Neural crest cell (in vitro differentiated cells): ENCODE measurements around the gene VIT. TPM values are rescaled to one million over a fixed set of nuclear protein-coding genes. Genes with fewer than 3 reads are reported as not detected.
"Not testable (repeated sequence)": the region's sequence is repeated elsewhere in the genome, so short reads cannot be mapped to it uniquely, and the experiment has no call there.

Experiments
- DNase-seq: peaks from one replicate; pipeline ENCODE4 v3.0.0; 2021; ENCODE audit warnings: low read depth, mixed read lengths, low spot score
- H3K27ac Mint-ChIP-seq: one replicate; pipeline ENCODE4 v1.8.0; 2021; ENCODE audit warnings: mild to moderate bottlenecking, mixed read lengths; ENCODE audit not compliant: unreplicated experiment
- H3K27me3 Mint-ChIP-seq: 2 replicates; pipeline ENCODE4 v1.8.0; 2021; ENCODE audit warnings: low read depth, mild to moderate bottlenecking, mixed read lengths
- H3K36me3 Mint-ChIP-seq: 2 replicates; pipeline ENCODE4 v1.8.0; 2021; ENCODE audit warnings: low read depth, mild to moderate bottlenecking, mixed read lengths
- H3K4me1 Mint-ChIP-seq: 2 replicates; pipeline ENCODE4 v1.8.0; 2021; ENCODE audit warnings: mixed read lengths
- H3K4me3 Mint-ChIP-seq: one replicate; pipeline ENCODE4 v1.8.0; 2021; ENCODE audit warnings: mild to moderate bottlenecking, mixed read lengths
- H3K9me3 Mint-ChIP-seq: 2 replicates; pipeline ENCODE4 v1.8.0; 2021; ENCODE audit warnings: mixed read lengths
- total RNA-seq: library from RNA; stranded (reverse); gene quantifications from 2 replicates; pipeline ENCODE4 v1.2.1, GENCODE V29; 2021
- TF ChIP-seq, protein P1 (sequence below): fragments of 200-600 bp; sonication (generic); conservative IDR thresholded peaks from 2 replicates; pipeline ENCODE4 v1.5.0; 2021; ENCODE audit warnings: antibody characterized with exemption, mild to moderate bottlenecking

VIT gene
- total RNA-seq, 1 donor from 2014 or later = not detected

DNA sequence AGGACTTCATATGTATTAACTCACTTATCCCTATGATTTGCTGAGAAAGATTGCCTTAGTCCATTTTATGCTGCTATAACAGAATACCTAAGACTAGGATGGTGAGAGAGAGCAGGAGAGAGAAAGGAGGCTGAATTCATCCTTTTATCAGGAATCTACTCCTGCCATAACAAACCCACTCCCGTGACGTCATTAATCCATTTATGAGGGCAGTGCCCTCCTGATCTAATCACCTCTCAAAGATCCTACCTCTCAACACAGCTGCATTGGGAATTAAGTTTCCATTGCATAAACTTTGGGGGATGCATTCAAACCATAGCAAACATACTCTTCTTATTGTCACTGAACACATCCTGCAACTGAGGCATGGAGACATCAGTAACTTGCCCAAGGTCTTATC is 122.0 kb downstream of the VIT start:
- no peaks in the 10 kb centered on the region for H3K36me3 Mint-ChIP-seq
- H3K27ac Mint-ChIP-seq = no peak overlapping the region
- TF ChIP-seq, protein P1, sequence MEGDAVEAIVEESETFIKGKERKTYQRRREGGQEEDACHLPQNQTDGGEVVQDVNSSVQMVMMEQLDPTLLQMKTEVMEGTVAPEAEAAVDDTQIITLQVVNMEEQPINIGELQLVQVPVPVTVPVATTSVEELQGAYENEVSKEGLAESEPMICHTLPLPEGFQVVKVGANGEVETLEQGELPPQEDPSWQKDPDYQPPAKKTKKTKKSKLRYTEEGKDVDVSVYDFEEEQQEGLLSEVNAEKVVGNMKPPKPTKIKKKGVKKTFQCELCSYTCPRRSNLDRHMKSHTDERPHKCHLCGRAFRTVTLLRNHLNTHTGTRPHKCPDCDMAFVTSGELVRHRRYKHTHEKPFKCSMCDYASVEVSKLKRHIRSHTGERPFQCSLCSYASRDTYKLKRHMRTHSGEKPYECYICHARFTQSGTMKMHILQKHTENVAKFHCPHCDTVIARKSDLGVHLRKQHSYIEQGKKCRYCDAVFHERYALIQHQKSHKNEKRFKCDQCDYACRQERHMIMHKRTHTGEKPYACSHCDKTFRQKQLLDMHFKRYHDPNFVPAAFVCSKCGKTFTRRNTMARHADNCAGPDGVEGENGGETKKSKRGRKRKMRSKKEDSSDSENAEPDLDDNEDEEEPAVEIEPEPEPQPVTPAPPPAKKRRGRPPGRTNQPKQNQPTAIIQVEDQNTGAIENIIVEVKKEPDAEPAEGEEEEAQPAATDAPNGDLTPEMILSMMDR = no peak
- H3K9me3 Mint-ChIP-seq = peaks cover 2% of the 10 kb centered on the region
- DNase-seq = no peak
- no peaks in the 10 kb centered on the region for H3K27me3 Mint-ChIP-seq
- no peak overlapping the region for H3K4me3 Mint-ChIP-seq
- H3K4me1 Mint-ChIP-seq = peaks cover 16% of the 10 kb centered on the region

DNA sequence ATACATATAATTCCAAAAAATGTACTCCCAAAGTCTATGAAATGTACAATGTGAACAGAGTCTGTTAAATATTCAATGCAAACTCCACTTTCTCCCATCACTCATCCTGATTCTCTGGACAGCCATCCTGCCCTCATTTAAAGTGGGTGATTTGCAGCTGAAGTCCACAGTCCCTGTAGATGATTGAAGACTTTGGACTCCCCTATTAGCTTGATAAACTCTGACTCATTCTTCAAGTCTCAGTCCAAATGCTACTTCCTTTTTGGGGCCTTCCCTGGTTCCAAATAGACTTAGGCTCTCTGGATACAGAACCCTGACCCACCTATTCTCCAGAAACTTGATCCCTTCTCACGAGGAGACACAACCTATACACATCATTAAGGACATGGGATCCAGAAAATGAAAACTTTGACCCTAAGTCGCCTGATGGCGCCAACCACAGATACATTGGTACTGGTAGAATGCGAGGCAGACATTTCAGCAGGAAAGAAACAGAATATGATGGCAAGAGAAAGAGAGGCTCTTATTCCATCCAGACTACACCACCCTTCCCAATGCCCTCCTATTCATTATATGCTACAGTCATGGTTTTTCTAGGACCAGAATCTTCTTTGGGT is 122.7 kb downstream of the VIT start:
- Mint-ChIP-seq H3K9me3 (no peaks in the 10 kb centered on the region), H3K27me3 (no peaks in the 10 kb centered on the region), H3K36me3 (no peaks in the 10 kb centered on the region), H3K27ac (no peak overlapping the region), H3K4me1 (peaks cover 18% of the 10 kb centered on the region), H3K4me3 (no peak overlapping the region)
- no peak for DNase-seq
- TF ChIP-seq, protein P1 = no peak

DNA sequence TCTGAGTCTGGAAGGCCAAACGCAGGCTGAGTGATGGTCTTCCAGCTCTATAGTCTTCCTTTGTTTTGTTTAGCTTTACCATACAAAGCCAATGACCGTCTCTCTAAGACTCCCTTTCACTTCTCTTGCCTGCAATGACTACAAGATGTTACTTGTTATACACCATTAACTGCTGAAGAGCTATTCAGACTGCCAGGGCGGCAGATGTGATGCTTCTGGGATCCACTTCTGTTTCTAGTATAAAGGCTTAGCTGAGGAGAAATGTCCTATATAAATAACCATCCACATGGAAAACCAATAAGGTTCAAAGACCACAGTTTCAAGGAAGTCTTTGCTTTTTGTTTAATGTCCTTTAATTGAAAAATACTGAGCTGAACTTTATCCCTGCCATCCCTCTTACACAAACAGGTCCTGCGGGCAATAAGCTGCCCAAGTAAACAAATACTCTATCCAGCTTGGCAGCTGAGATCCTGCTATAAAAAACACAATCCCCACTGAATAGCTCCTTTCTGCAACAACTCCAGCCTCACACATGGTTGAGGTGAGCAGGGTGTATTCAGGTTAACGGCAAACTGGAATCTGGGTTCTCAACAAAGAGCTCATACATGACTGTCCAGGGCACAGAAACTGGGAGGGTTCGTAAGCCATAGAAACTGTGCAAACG is 124.6 kb downstream of the VIT start:
- Mint-ChIP-seq H3K27ac (no peak overlapping the region), H3K4me3 (no peak overlapping the region), H3K36me3 (no peaks in the 10 kb centered on the region), H3K4me1 (peaks cover 22% of the 10 kb centered on the region), H3K27me3 (no peaks in the 10 kb centered on the region), H3K9me3 (no peaks in the 10 kb centered on the region)
- no peak for DNase-seq
- TF ChIP-seq, protein P1 = no peak

DNA sequence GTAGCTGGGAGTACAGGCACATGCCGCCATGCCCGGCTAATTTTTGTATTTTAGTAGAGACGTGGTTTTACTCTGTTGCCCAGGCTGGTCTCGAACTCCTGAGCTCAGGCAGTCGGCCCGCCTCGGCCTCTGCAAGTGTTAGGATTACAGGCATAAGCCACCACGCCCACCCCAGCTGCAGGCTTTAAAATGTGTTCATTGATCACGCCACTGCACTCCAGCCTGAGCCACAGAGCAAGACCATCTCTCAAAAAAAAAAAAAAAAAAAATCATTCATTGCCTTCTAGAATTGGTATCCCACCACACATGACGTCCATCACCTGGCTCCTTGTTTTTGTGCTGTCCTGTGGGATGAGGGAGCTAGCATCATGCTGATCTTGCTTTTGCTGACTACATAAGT is 127.4 kb downstream of the VIT start:
- Mint-ChIP-seq H3K9me3 (no peaks in the 10 kb centered on the region), H3K4me1 (peaks cover 22% of the 10 kb centered on the region), H3K36me3 (no peaks in the 10 kb centered on the region), H3K27ac (no peak overlapping the region), H3K27me3 (no peaks in the 10 kb centered on the region), H3K4me3 (no peak overlapping the region)
- no peak for DNase-seq
- TF ChIP-seq, protein P1 = no peak

DNA sequence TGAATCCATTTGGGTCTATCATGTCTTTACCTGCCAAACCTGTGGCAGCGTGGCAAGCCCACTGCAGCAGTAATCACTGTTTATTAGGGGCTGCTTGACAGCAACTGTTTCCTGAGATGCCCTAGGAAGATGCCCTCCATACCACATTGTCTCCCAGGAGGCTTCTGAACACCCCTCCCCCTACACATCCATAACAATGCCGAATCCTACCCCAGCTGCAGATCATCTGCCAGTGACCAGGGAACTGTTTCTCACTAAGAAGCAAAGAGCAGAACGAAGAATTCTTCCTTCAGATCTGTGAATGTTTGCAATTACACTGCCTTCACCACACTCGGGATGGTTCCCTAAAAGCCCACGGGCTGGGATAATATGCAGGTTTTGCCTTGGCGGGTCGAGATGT is 127.8 kb downstream of the VIT start:
- no peak for DNase-seq
- H3K27me3 Mint-ChIP-seq = no peaks in the 10 kb centered on the region

DNA sequence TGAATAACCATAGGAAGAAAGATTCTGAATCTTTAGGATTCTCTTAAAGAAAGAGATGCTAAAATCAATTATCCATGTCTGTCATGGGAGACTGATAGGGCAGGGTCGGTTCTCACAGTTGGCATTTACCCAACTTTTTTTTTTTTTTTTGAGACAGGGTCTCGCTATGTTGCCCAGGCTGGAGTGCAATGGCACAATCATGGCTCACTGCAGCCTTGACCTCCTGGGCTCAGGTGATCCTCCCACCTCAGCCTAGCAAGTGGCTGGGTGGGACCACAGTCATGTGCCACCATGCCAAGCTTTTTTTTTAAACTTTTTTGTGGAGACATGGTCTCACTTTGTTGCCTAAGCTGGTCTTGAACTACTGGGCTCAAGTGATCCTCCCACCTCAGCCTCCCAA is 128.2 kb downstream of the VIT start:
- H3K4me3 Mint-ChIP-seq, H3K9me3 Mint-ChIP-seq, H3K36me3 Mint-ChIP-seq, H3K27ac Mint-ChIP-seq, DNase-seq, H3K27me3 Mint-ChIP-seq: not testable (repeated sequence)
- peaks cover 22% of the 10 kb centered on the region for H3K4me1 Mint-ChIP-seq

More for the DNA sequence above, 127.8 kb downstream of the VIT start:
- H3K9me3 Mint-ChIP-seq = no peaks in the 10 kb centered on the region
- no peak overlapping the region for H3K4me3 Mint-ChIP-seq
- no peaks in the 10 kb centered on the region for H3K36me3 Mint-ChIP-seq
- H3K4me1 Mint-ChIP-seq = peaks cover 22% of the 10 kb centered on the region
- H3K27ac Mint-ChIP-seq = no peak overlapping the region
- TF ChIP-seq, protein P1 = no peak
